Neural progenitor cell (in vitro differentiated cells): ENCODE data around the gene FLNA. TPM values are rescaled to one million over a fixed set of nuclear protein-coding genes. Genes with fewer than 3 reads are reported as not detected.
A peak's percentile ranks its signal among the peaks of the same experiment; 100 is the strongest.

ENCODE experiments used
- DNase-seq: peaks from one replicate; pipeline ENCODE4 v3.0.0-alpha.2; 2016; ENCODE audit warnings: low spot score
- H2AFZ ChIP-seq: fragments of 200-600 bp; sonication (generic); replicated peaks from 2 replicates; pipeline ENCODE4 v1.6.1; 2016; ENCODE audit warnings: antibody characterized with exemption
- H3F3A ChIP-seq: fragments of 200-600 bp; sonication (generic); 2 replicates; pipeline ENCODE4 v1.6.1; 2016; ENCODE audit warnings: antibody characterized with exemption, low read depth
- H3K27ac ChIP-seq: fragments of 200-600 bp; sonication (generic); 2 replicates; pipeline ENCODE4 v1.5.1; 2016; ENCODE audit warnings: mild to moderate bottlenecking
- H3K27me3 ChIP-seq: fragments of 200-600 bp; sonication (generic); 2 replicates; pipeline ENCODE4 v1.6.1; 2016; ENCODE audit warnings: mild to moderate bottlenecking, moderate library complexity
- H3K36me3 ChIP-seq: fragments of 200-600 bp; sonication (generic); 2 replicates; pipeline ENCODE4 v1.5.1; 2016
- H3K4me1 ChIP-seq: fragments of 200-600 bp; sonication (generic); 2 replicates; pipeline ENCODE4 v1.6.1; 2016; ENCODE audit warnings: mixed run types
- H3K4me2 ChIP-seq: fragments of 200-600 bp; sonication (generic); 2 replicates; pipeline ENCODE4 v1.6.1; 2016
- H3K4me3 ChIP-seq: fragments of 200-600 bp; sonication (generic); 2 replicates; pipeline ENCODE4 v1.5.1; 2016
- H3K79me2 ChIP-seq: fragments of 200-600 bp; sonication (generic); 2 replicates; pipeline ENCODE4 v1.6.1; 2016; ENCODE audit warnings: low read depth
- H3K9ac ChIP-seq: fragments of 200-600 bp; sonication (generic); 2 replicates; pipeline ENCODE4 v1.6.1; 2016
- H3K9me3 ChIP-seq: fragments of 200-600 bp; sonication (generic); 2 replicates; pipeline ENCODE4 v1.5.1; 2016; ENCODE audit warnings: low read depth
- H4K20me1 ChIP-seq: fragments of 200-600 bp; sonication (generic); 2 replicates; pipeline ENCODE4 v1.6.1; 2016; ENCODE audit warnings: low read depth
- H3K27ac Mint-ChIP-seq: 3 replicates; pipeline ENCODE4 v1.8.0; 2021; ENCODE audit warnings: mixed read lengths
- H3K27me3 Mint-ChIP-seq: 2 replicates; pipeline ENCODE4 v1.8.0; 2022; ENCODE audit warnings: low read depth, mild to moderate bottlenecking, inconsistent platforms, moderate library complexity, mixed read lengths; ENCODE audit not compliant: insufficient read depth
- H3K36me3 Mint-ChIP-seq: 3 replicates; pipeline ENCODE4 v1.8.0; 2021; ENCODE audit warnings: mixed read lengths
- H3K4me1 Mint-ChIP-seq: 3 replicates; pipeline ENCODE4 v1.8.0; 2021; ENCODE audit warnings: mixed read lengths
- H3K4me3 Mint-ChIP-seq: 3 replicates; pipeline ENCODE4 v1.8.0; 2021; ENCODE audit warnings: mild to moderate bottlenecking, moderate library complexity, mixed read lengths
- H3K9me3 Mint-ChIP-seq: 3 replicates; pipeline ENCODE4 v1.8.0; 2020; ENCODE audit warnings: mixed read lengths
- EZH2 ChIP-seq: fragments of 200-600 bp; sonication (generic); IDR thresholded peaks from 2 replicates; pipeline ENCODE4 v1.6.1; 2017; ENCODE audit warnings: antibody characterized with exemption, mild to moderate bottlenecking, moderate library complexity
- EZH2phosphoT487 ChIP-seq: fragments of 200-600 bp; sonication (generic); IDR thresholded peaks from 2 replicates; pipeline ENCODE4 v1.6.1; 2017; ENCODE audit warnings: antibody characterized with exemption
- total RNA-seq: library from RNA; depleted of rRNA; stranded (reverse); fragments of >200 nt; gene quantifications from 2 replicates; pipeline ENCODE4 v1.2.3, GENCODE V29; 2015; ENCODE audit warnings: low replicate concordance
- TF ChIP-seq, protein P1 (sequence below): fragments of 200-600 bp; sonication (generic); IDR thresholded peaks from 2 replicates; pipeline ENCODE4 v1.5.1; 2017; ENCODE audit warnings: antibody characterized with exemption, mild to moderate bottlenecking

Gene FLNA
- total RNA-seq, 1 donor from 2014 or later = 189 TPM

DNA sequence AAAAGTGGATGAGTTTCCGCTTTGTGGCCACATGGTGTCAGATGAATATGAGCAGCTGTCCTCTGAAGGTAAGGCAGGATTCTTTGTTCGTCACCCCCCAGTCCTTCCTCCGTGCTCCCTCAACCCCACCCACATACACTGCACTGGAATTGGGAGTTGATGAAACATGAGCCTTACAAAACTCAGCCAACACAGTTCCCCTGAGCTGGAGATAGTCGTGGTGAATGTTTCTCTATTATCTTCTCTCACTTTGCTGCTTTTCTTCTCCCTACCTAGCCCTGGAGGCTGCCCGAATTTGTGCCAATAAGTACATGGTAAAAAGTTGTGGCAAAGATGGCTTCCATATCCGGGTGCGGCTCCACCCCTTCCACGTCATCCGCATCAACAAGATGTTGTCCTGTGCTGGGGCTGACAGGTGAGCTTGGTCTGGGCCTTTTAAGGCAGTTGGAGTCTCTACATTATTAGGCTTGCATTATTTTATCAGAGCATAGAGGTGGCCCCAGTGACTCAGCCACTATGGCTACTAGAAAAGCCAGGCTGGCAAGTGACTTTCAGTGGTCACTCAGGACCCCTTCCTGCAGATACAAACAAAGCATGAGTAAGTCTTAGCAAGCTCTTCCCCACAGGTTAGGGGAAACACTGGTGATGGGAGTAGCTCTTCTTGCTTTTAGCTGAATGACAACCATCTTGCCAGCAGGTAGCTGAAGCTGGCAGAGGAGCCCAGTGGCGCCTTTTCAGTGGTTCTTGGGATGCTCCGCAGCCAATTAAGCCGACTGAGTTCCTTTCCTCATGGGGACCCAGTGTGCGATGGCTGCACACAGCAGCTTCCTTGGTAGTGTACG, 25.3 kb upstream of the FLNA start:
- Histone ChIP-seq H3K27ac (no peak overlapping the region), H3K9me3 (no peaks in the 10 kb centered on the region), H4K20me1 (peaks cover 23% of the 10 kb centered on the region), H3K79me2 (peaks cover 20% of the 10 kb centered on the region), H3K4me2 (peak overlapping the region; percentile 87), H3K4me1 (no peaks in the 10 kb centered on the region), H3F3A (peaks cover 50% of the 10 kb centered on the region), H3K36me3 (no peaks in the 10 kb centered on the region), H3K9ac (no peak overlapping the region), H3K27me3 (no peaks in the 10 kb centered on the region), H3K4me3 (peak overlapping the region; percentile 78), H2AFZ (no peak overlapping the region)
- no peak for DNase-seq
- Mint-ChIP-seq H3K4me3 (peak overlapping the region; percentile 98), H3K9me3 (peaks cover 24% of the 10 kb centered on the region), H3K36me3 (peaks cover 15% of the 10 kb centered on the region), H3K4me1 (peaks cover 13% of the 10 kb centered on the region), H3K27ac (peak overlapping the region; percentile 66), H3K27me3 (peaks cover 16% of the 10 kb centered on the region)
- TF ChIP-seq EZH2phosphoT487 (no peak), EZH2 (no peak)
- TF ChIP-seq, protein P1, sequence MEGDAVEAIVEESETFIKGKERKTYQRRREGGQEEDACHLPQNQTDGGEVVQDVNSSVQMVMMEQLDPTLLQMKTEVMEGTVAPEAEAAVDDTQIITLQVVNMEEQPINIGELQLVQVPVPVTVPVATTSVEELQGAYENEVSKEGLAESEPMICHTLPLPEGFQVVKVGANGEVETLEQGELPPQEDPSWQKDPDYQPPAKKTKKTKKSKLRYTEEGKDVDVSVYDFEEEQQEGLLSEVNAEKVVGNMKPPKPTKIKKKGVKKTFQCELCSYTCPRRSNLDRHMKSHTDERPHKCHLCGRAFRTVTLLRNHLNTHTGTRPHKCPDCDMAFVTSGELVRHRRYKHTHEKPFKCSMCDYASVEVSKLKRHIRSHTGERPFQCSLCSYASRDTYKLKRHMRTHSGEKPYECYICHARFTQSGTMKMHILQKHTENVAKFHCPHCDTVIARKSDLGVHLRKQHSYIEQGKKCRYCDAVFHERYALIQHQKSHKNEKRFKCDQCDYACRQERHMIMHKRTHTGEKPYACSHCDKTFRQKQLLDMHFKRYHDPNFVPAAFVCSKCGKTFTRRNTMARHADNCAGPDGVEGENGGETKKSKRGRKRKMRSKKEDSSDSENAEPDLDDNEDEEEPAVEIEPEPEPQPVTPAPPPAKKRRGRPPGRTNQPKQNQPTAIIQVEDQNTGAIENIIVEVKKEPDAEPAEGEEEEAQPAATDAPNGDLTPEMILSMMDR = no peak

DNA sequence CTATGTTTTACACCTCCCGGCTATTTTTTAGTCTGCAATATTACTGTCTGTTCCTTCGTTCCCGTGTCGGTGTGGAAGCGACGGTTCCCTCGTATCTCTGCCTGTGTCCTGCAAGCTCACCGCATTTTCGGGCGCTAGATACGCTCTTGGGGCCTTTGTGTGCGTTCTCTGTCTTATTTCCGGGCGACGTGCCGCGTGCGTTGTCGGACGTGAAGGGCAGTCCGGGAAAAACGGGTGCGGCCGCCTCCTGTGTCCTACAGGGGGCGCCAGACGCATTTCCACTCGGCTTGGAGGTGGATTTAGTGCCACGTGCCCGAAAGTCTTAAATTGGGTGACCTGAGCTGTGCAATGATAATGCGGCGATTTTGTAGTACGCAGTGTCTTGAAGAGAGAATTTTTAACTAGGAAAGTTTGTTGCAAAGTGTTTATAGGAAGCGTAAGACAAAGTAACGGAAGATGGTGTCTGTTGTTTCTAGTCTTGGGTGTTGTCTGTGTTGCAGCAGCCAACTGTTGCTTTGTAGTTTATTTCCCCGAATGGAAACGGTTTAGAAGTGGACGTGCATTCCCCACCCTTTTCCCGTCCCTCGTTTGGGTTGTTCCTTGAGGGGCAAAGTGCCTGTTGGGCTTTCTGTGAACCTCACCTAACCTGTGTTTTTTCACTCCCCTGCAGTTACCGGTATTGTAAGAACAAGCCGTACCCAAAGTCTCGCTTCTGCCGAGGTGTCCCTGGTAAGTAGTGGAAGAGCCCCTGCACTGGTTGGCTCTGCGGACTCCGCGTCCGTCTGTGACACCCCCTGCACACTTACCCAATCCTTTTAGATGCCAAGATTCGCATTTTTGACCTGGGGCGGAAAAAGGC, 24.5 kb upstream of the FLNA start:
- H3F3A ChIP-seq = peaks cover 50% of the 10 kb centered on the region
- no peaks in the 10 kb centered on the region for H3K4me1 ChIP-seq
- DNase-seq = peak; percentile 82
- peak overlapping the region; percentile 72 for H3K27ac ChIP-seq
- Mint-ChIP-seq H3K4me1 (peaks cover 13% of the 10 kb centered on the region), H3K9me3 (peaks cover 24% of the 10 kb centered on the region), H3K36me3 (peaks cover 15% of the 10 kb centered on the region), H3K27ac (peak overlapping the region; percentile 93), H3K27me3 (peaks cover 12% of the 10 kb centered on the region), H3K4me3 (peak overlapping the region; percentile 98)
- H2AFZ ChIP-seq = no peak overlapping the region
- peak overlapping the region; percentile 87 for H3K4me2 ChIP-seq
- H3K36me3 ChIP-seq = no peaks in the 10 kb centered on the region
- no peaks in the 10 kb centered on the region for H3K27me3 ChIP-seq
- H3K9me3 ChIP-seq = no peaks in the 10 kb centered on the region
- peaks cover 20% of the 10 kb centered on the region for H3K79me2 ChIP-seq
- TF ChIP-seq EZH2phosphoT487 = no peak
- TF ChIP-seq EZH2 = no peak
- TF ChIP-seq, protein P1 = peak; percentile 73
- H3K4me3 ChIP-seq = peak overlapping the region; percentile 78
- H3K9ac ChIP-seq = peak overlapping the region; percentile 75
- H4K20me1 ChIP-seq = peaks cover 23% of the 10 kb centered on the region

DNA sequence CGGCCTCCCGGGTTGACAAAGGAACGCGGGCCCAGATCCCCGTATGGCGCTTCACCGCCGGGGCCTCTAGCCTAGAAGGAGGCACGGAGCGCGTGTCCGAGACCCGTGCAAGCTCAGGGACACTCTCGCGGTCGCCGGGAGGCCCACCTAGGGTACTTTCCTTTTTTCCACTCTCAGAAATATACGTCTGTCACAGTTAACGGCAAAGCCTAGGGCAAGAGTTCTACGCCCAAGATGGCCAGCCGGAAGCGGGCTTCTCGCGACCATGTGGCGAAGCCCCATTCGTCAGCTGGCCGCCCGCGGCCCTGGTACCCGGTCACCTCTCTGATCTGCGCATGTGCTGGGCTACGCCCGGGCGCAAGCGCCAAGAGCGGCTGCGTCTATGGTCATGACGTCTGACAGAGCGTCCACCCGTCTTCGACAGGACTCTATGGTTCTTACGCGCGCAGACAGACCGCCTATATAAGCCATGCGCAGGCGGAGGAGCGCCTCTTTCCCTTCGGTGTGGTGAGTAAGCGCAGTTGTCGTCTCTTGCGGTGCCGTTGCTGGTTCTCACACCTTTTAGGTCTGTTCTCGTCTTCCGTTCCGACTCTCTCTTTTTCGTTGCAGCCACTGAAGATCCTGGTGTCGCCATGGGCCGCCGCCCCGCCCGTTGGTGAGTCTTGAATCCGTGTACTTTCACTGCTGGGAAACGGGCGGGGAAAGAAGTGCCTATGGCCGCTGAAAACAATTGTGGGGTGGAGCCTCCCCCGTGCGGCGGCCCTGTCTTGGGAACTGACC, 23.6 kb upstream of the FLNA start, which contains the start of gene RPL10:
Gene RPL10, plus strand, starts transcription at position 490 of the 780 bp plus-strand sequence. Its CDS starts 143 bp downstream, at position 633.
- Mint-ChIP-seq H3K27ac (peak within 1 kb of the TSS; percentile 93), H3K27me3 (peaks cover 8% of the 10 kb centered on the region), H3K4me1 (peaks cover 13% of the 10 kb centered on the region), H3K36me3 (peaks cover 13% of the 10 kb centered on the region), H3K9me3 (peaks cover 17% of the 10 kb centered on the region), H3K4me3 (peak within 1 kb of the TSS; percentile 98)
- Histone ChIP-seq H3K4me3 (peak within 1 kb of the TSS; percentile 78), H3K4me1 (no peaks in the 10 kb centered on the region), H3K27ac (peak within 1 kb of the TSS; percentile 97), H3K9me3 (no peaks in the 10 kb centered on the region), H3K9ac (peak within 1 kb of the TSS; percentile 78), H3K36me3 (no peaks in the 10 kb centered on the region), H3K79me2 (peaks cover 20% of the 10 kb centered on the region), H3F3A (peaks cover 50% of the 10 kb centered on the region), H3K4me2 (peak within 1 kb of the TSS; percentile 87), H3K27me3 (no peaks in the 10 kb centered on the region), H4K20me1 (peaks cover 23% of the 10 kb centered on the region), H2AFZ (no peak within 1 kb of the TSS)
- TF ChIP-seq EZH2phosphoT487 (no peak), EZH2 (no peak)
- TF ChIP-seq, protein P1 = no peak
- DNase-seq = peak; percentile 96
